Stimulated activated CD8-positive, alpha-beta memory T cell treated with anti-CD3 and anti-CD28 coated beads, Interleukin-7, amount 100 ng/mL, for 24 hours (primary cell): ENCODE data around the gene NHERF2.

Source experiments
- DNase-seq: peaks from one replicate; pipeline ENCODE4 v3.0.0-alpha.2; 2020; ENCODE audit warnings: low read depth

The NHERF2 gene

DNA sequence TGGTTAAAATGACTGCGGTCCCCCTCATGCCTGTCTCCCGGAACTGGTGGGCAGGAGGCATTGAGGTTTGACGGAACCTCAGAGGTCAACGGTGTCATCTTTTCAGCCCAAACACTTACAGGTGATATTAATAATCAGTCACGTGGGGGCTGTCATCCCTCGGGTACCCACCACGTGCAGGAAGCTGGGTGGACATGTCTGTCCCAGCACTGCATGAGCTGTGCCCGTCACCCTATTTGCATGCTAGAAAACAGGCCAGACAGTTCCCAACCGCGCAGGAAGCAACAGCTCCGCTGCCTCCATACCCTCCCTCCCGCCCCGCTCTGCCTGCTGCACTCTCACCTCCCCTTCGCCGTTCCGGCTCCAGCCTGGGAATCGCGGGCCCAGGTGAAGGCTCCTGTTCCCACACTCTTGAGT is 35.6 kb upstream of the NHERF2 start:
- DNase-seq: no peak

DNA sequence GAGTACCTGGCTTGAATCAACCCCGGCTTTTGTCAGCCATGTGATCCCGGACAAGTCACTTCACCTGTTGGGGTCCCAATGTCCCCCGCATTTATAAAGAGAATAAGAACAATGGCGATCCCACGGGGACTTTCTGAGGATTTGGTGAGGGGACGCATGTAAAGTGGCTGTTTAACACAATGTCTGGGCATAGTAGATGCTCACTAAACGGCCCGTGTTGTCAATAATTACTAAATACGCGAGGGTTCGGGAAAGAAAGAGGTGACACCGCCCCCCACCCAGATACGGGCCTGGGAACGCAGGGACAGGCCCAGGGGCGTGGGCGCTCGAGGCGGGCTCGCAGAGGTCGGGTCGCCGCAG is 35.1 kb upstream of the NHERF2 start:
- no peak for DNase-seq

DNA sequence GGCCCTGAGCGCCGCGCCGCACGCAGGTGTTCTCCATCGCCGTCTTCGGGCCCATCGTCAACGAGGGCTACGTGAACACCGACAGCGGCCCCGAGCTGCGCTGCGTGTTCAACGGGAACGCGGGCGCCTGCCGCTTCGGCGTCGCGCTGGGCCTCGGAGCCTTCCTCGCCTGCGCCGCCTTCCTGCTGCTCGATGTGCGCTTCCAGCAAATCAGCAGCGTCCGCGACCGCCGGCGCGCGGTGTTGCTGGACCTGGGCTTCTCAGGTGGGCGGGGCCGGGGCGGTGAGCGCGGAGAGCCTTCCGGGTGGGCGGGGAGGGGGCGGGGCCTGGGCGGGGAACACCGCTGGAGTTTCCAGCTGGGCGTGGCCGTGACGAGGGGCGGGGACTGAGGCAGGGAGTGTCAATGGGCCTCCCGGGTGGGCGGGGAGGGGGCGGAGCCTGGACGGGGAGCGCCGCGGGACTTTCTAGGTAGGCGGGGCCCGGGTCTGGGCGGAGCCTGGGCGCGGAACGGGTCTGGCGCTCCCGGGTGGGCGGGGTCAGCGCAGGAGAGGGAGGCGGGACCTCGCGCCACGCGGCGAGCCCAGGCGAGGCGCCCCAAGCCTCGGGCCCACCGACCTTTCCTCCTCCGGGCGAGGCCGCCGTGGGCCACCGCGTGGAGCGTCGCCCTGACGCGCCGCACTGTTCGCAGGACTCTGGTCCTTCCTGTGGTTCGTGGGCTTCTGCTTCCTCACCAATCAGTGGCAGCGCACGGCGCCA is 34.6 kb upstream of the NHERF2 start:
- peak; percentile 93 for DNase-seq

DNA sequence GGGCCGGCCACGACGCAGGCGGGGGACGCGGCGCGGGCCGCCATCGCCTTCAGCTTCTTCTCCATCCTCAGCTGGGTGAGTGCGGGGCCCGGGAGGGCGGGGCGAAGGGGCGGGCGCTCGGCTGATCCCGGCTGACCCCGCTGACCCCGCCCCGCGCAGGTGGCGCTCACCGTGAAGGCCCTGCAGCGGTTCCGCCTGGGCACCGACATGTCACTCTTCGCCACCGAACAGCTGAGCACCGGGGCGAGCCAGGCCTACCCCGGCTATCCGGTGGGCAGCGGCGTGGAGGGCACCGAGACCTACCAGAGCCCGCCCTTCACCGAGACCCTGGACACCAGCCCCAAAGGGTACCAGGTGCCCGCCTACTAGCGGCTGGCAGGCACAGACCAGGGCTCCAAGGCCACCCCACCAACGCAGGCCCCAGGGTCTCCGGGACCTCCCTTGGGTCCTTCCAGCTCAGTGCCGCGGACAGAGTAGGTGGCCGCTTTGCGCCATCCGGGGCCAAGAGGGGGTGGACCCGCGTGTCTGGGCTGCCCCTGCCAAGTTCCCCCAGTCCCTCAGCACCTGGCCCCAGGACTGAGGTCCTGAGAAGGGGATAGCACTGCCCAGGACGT is 33.9 kb upstream of the NHERF2 start:
- DNase-seq: no peak

DNA sequence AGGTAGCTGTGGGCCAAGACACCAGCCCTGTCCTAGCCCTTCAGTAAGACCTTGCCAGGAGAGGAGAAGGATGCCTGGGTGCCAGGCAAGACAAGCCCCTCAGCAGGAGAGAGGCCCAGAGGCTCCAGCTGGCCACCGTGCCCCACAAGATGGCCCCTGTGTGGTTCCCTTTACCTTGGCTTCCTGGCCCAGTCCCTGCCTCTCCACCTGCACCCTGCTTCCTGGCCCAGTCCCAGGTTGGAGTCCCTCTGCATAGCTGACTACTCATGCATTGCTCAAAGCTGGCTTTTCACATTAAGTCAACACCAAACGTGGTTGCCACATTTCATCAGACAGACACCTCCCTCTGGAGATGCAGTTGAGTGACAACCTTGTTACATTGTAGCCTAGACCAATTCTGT is 33.0 kb upstream of the NHERF2 start:
- no peak for DNase-seq

DNA sequence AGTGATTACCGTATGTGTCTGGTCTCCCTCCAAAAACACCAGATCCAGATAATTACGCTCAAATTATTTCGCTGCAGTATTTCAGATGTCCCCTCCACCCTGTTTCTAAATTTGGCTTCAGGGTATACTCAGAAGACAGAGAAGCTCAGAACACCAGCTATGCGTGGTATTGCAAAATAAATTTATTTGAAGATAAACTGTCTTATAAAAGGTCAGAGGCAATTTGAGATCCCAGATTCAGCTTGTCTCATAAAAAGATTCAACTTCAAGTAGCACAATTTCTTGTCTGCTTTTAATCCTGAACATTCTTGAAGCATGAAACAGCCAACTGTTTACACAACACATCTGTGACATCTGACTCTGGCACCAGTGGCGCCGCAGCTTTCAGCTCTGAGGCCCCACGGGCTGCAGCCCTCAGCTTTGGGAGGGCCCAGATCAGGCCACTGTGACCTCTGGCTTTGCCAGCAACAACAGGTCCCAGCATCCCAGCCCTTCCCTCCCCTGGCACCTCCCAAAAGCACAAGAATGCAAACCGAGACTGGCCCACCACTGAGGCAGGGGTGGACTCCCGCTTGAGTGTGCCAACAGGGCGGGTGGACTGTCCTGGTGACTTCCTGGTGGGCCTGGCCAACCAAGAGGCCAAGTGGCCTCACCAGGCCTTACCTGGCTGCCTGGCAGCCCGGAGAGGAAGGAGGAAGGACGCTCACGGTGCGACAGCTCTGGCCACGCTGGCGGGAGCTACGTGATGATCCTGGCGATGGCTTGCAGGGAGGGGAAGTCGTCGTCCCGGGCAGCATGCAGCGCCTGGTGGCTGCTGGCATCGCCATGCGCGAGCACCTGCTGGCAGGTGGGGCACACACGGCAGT is 29.0 kb upstream of the NHERF2 start:
- no peak for DNase-seq

DNA sequence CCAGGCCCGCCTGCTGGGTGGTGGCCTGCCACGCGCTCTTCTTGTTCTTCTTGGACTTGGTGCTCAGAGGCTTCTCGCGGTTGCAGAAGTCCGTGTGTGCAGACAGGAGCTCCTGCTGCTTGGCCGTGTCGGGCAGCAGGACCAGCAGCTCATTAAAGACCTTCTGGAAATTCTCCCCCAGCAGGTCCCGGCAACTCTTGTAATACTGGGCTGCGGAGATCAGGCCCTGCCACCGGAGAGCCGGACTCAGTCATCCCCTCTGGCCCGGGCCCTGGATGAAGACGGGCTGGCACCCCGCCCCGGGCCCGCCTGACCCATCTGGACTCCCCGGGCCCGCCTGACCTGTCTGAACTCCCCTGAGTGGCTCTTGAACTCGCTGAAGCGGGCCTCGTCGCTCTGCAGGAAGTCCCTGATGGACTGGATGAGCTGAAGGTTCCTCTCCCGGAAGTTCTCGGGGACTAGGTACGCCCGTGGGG is 28.3 kb upstream of the NHERF2 start:
- DNase-seq: no peak

DNA sequence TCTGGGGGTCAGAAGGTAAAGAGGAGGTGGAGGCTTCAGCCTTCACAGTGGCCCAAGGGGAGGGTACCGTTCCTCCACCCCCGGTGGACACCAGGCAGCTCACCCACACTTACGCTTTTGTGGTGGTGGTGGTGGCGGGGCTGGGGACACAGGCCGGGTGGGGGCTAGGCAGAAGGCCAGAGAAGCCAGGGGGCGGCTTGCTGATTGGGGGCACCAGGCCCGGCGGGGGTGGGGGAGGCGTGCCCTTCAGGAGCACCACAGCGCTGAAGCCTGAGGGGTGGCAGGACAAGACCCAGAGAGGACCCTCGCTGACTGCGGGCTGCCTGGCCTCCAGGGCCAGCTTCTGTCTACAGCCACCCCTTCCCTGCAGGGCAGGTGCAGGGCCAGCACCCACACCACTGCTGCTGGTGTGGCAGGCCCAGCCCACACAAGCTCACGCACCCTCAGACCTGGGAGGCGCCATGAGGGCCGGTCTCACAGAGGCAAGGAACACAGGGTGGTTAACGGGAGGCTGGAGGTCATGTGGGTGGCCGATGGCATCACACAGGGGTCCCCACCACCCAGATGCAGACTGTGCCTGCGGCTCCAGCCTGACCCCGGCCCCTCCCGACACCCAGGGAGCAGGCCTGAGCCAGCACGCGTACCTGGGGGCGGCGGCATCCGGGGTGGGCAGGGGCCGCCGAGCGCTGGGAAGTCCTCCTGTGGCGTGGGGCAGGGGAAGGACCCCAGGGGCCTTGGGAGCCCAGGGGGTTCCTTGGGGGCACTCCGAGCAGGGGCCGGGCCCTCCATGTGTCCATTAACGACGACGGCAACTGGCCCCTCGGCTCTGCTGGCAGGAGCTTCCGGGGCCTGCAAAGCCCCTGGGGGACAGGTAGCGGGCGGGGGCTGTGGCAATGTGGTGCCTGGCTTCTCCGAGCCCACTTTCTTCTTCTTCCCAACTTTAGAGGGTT is 27.6 kb upstream of the NHERF2 start:
- no peak for DNase-seq

DNA sequence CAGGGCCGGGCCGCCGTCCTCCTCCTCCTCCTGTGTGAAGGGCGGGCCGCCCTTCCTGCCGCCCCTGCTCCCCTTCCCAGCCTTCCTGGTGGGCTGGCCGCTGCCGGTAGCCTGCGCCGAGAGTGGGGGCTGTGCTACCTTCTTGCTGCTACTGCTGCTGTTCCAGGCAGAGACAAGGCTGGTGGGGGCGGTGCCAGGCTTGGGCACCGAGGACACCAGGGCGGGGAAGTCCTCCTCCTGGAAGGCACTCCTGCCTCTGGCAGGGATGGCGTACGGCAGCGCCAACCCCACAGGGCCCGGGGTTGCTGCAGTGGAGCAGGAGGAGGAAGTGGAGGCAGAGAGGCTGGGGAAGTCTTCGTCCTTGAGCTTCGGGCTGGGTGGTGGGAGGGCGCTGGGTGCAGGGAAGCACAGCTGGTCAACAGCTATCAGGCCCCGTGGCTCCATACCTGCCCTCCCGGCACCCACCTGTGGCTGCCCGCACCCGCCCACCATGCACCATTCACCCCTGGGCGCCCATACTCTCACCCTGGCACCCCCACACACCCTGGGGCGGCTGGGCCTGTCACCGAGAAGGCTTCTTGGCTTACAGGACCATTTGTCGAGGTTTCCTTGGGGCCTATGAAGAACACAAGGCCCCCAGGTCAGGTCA is 26.7 kb upstream of the NHERF2 start:
- DNase-seq: no peak

DNA sequence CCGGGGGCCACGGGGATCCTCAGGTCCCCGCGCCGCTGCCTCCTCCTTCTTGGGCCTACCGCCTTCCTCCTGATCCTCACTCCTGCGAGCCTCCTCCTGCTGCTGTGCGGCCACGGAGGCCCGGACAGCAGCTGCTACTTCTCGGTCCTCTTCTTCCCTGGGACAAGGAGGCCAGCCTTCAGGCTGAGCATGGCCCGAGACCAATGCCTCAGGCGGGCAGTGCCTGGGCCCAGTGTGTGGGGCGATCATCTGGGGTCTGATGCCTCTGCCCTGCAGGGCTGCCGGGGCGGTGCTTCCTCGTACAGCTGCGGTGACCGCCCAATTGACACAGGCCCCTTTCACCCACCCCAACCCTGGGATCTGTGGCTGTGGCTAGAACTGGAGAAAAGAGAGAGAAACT is 25.7 kb upstream of the NHERF2 start:
- no peak for DNase-seq

DNA sequence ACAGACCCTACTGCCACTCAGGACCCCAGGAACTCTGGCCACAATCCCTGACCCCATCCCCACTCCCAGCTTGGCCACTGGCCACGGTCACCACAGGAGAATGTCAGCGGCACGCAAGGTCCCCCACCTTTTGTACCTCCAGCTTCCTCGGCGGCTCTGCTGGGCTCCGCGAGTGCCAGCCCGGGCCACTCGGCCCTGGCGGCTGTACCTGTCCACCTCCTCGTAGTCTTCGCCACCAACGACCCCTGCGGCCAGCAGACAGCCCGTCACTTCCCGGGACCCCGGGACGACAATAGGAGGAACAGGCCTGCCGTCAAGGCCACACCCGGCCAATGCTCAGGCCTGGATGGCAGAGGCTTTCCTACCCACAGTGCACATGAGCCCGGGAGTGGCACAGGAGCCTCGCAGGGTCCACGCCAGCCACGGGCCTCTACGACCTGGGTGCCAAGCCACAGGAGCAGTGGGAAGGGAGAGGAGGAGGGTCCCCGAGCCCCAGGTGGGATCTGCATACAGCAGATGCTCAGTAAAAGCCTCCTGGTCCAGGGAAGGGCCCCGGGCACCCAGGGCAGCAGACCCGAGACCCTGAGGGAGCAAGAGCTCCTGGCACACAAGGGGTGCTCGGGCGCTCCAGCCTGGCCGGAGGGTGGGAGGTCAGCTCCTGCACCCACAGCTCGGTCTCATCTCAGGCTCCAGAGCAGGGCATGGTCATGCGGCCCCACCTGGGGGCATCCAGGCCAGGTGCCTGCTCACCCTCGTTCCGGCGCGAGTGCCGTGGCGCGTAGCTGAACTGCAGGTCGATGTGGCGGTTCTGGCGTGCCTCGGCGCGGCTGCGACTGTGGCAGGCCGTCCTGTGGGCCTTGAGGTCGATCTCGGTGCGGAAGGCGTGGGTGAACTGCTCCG is 25.0 kb upstream of the NHERF2 start:
- DNase-seq: no peak

DNA sequence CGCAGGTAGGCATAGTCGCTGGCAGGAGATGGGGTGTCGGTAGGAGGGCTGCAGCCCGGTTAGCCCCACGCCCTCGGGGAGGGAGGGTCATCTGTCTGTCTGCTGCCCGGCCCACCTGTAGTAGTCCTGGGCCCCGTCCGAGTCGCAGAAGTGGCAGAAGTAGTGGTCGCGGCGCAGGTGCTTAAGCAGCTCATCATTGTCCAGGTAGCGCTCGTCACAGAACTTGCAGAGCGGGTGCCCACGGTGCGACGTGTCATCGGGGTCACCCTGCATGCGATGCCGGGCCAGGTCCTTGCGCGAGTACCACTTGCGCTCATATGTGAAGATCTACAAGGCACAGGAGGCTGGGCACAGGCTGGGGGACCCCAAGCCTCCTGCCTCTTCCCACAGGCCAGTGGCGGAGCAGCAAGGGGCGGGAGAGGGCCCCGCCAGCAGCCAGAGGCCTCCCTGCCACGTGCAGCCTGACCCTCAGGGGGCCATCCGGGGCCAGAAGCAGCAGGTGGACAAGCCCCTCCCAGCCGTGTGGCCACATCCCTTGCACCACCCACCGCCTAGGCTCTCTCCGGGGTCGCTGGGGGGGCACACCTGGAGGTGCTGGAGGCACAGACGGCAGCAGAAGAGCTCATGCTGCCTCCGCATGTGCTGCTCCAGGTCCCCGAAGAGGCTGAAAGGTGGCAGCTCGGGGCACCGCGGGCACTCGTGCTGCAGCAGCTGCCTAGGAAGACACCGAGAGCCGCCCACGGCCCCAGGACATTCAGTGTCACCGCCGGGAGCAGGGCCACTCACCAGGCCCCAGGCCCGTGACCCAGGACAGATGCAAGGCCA is 24.1 kb upstream of the NHERF2 start:
- no peak for DNase-seq

DNA sequence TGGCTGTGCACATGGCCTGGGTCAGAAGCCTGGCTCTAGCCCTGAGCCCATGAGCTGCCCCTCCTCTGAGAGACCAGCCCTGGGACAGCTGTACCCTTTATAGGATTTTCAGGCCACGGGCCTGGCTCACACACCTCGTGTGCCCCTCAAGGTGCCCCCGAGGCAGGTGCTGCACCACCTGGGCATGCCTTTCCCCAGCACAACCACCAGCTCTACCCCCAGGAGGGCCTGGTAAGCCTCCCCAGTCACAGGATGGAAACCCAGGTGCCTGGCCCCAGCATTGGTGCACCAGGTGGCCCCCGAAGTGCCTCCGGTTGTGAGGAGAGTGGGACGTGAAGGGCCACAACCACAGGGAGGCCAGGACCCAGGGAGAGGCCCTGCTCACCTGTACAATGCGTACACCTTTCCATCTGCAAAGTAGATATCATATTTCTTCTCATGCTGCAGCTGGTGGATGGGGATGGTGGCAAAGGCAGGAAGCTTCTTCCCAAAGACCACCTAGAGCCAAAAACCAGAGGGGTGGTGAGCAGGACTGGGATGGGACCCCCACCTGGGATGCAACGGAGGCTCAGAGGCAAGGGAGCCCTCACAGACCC is 23.4 kb upstream of the NHERF2 start:
- DNase-seq: no peak

DNA sequence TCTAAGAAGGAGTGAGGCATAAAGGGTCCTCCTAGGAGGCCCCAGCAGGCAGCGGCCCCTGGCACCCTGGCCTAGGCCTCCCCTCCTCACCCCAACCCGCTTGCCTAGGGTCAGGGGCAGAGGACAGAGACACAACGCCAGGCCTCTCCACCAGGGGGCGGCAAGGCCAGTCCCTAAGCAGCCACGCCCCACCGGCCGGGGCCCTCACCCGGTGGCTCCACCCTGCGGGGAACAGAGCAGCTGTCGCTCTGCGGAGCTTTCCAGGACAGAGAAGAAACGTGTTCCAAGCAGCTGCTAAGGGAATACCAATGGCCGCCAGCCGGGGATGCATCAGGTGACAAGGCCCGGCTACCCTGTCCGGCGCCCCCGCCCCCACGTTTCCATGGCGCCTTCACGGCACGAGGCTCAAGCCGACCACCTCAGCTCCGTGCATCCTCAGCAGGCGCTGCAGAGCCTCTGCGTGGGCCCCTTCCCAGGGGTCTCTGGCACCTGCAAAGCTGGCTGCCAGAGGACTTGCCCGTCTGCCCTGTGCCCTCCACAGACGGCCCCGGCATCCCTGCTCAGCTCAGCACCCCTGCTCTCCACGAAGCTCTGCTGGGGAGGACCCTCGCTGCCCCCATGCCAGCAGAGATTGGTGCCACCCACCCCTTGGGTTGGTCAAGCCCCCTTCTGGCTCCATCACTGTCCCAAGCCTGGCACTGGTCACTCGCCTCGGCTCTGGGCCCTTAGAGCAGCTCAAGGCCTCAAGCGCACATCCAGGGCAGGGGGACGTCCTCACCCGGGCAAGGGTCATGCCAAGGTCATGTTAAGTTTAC is 22.7 kb upstream of the NHERF2 start:
- peak; percentile 74 for DNase-seq

DNA sequence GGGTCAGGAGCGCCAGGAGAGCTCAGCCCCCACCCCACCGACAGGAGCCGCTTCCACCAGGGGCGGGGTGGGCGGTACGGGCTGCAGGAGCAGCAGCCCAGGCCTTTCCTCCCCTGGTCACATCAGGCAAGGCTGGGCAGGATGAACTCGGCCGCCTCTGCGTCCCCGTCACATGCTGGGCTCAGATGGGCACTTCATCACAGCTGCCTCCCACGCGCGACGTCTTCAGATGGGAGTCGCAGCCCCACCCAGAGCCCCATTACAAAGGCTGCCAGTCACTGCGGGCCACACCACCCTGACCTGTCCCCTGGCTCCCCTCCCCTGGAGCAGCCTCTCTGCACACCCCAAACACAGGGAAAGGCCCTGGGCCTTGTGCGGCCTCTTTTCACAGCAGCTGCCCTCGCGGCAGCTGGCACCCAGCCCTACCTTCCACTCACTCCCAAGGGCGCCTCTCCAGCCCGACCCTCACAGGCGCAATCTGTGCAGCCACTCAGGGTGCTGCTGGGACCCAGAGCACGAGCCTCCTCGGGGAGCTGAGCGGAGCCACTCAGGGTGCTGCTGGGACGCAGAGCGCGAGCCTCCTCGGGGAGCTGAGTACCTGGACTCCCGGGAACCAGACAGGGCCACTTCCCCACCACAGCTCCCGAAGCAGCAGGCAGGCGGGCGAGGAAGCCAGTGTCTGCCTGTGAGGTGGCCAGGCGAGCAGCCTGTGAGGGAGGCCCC is 21.7 kb upstream of the NHERF2 start:
- DNase-seq: no peak

DNA sequence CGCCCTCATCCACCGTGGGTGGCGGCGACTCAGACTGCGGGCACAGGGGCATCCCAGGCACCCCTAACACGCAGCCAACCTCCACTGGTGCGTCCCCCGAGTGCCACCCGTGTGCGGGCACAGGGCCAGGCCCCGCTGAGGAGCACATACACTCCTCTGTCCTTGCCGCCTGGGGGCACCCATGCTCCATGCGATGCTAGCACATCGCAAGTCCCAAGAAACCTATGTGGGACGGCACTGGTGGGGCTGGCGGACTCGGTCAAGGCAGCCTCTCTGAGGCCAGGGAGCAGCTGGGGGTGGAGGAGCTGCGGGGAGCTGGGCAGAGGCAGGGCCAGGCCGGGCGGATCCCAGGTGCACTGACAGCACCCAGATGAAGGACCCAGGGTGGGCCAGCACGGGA is 21.1 kb upstream of the NHERF2 start:
- DNase-seq: no peak

DNA sequence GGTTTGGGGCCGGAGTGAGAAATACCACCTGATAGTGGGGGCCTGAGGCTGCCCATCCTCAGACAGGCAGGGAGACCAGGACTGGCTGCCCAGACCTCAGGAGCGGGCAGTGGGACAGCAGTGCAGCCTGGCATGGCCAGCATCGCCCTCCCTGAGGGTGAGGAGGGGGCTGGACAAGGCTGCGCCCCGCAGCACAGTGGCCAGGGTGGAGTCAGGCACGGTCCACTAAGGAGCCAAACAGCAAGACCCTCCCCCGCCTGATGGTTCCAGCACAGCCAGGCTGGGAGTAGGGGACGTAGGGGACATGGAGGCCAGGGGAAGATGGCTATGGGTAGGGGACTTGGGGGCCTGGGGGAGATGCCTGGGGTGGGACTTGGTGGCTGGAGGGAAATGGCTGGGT is 20.4 kb upstream of the NHERF2 start:
- no peak for DNase-seq
